Psoas muscle (tissue), 8 donors: ENCODE measurements around the gene TIPIN. TPM values are rescaled to one million over a fixed set of nuclear protein-coding genes. Genes with fewer than 3 reads are reported as not detected.

Experiments used
- ATAC-seq, 4 donors: fragments of 200-7000 bp; cut with Tn5 transposase; one replicate each; pipeline ENCODE4 v1.9.1; 2020; ENCODE audit warnings: moderate library complexity in 3 of 4, mild to moderate bottlenecking in 2 of 4
- DNase-seq, 2 donors: peaks; one replicate each; pipeline ENCODE4 v3.0.0-alpha.2; 2020
- H3K27ac ChIP-seq: fragments of 200-600 bp; one replicate; pipeline ENCODE4 v1.8.0; 2022
- H3K27me3 ChIP-seq, 3 donors: fragments of 200-600 bp in 1 of 3; one replicate each; pipeline versions ENCODE4 v1.6.1 to v1.8.0; 2013 to 2022; ENCODE audit warnings: low read length in 2 of 3, mild to moderate bottlenecking in 2 of 3, moderate library complexity in 1 of 3; ENCODE audit not compliant: insufficient read depth in 3 of 3
- H3K36me3 ChIP-seq, 2 donors: fragments of 200-600 bp in 1 of 2; one replicate each; pipeline versions ENCODE4 v1.6.1 to v1.8.0; 2013 to 2022; ENCODE audit warnings: low read depth in 1 of 2, mild to moderate bottlenecking in 1 of 2, moderate library complexity in 1 of 2; ENCODE audit not compliant: insufficient read depth in 1 of 2
- H3K4me1 ChIP-seq: fragments of 200-600 bp; one replicate; pipeline ENCODE4 v1.8.0; 2022
- H3K4me3 ChIP-seq: fragments of 200-600 bp; one replicate; pipeline ENCODE4 v1.8.0; 2022; ENCODE audit warnings: mild to moderate bottlenecking
- H3K9me3 ChIP-seq: fragments of 200-600 bp; one replicate; pipeline ENCODE4 v1.8.0; 2022
- CTCF ChIP-seq: fragments of 200-600 bp; IDR thresholded peaks from one replicate; pipeline ENCODE4 v1.8.0; 2022; ENCODE audit warnings: antibody characterized with exemption
- WGBS, 3 donors: extraction: QIAGEN DNeasy Blood & Tissue Kit; methylation state at CpG; one replicate each; pipeline versions ENCODE4 v1.1.6 to v1.1.7; 2013; 5-methylcytosine and 5-hydroxymethylcytosine counted together
- intact Hi-C, 2 donors: fragments of 100-400 bp; cut with DNase I; formaldehyde crosslinking; loops; one replicate each; pipeline versions ENCODE4 v1.11.0 to v1.14.2; 2022
- polyA plus RNA-seq, 3 donors: library from polyadenylated mRNA; stranded (reverse); fragments of 200-250 nt; gene quantifications; one replicate each; pipeline ENCODE4 v1.2.3, GENCODE V29; 2013
- total RNA-seq, 4 donors: library from RNA; stranded (reverse); fragmentation: NEBNext Ultra II Directional in 2 of 4; extraction: Animal tissue kit (Norgen Biotek cat#: 25700) in 2 of 4; gene quantifications; one replicate each; pipeline versions ENCODE4 v1.2.1 to v1.2.4, GENCODE V29; 2021 to 2023
- donor health status: healthy with polysubstance abuse.
- donor health status: DM: no; HTN: no; CAD: no; lungs with moderate emphysema.
- donor health status: Bipolar disorder and iron deficiency.
- donor health status: healthy.
- donor health status: DM: yes; HTN: yes; CAD: no.
- donor health status: DM: no; HTN: no; CAD: no.
- donor health status: DM: no; HTN: no; CAD: no.
- donor health status: DM: yes; HTN: yes; CAD: no.

The TIPIN gene
- total and polyA plus RNA-seq, 7 donors = 3.1 to 7.5 (median 4.9) TPM

- no peak for DNase-seq
- H3K36me3 ChIP-seq = peaks cover 4 to 99% of the 10 kb centered on the region in 2 donors
- no peaks in the 10 kb centered on the region for H3K4me1 ChIP-seq
- TF ChIP-seq CTCF = no peak
- WGBS, 3 donors = 87 to 89% (median 88%) methylated on average over 11 of the region's 11 CpGs
- no peak overlapping the region for H3K27ac ChIP-seq
- H3K27me3 ChIP-seq = no peaks in the 10 kb centered on the region
- intact Hi-C loops = no loop called here
- H3K9me3 ChIP-seq = no peaks in the 10 kb centered on the region
- no peak overlapping the region for H3K4me3 ChIP-seq
- no peak for ATAC-seq
Measured at GRCh38 chr15:66326051-66326450, 30.4 kb downstream of the TIPIN start.

DNA sequence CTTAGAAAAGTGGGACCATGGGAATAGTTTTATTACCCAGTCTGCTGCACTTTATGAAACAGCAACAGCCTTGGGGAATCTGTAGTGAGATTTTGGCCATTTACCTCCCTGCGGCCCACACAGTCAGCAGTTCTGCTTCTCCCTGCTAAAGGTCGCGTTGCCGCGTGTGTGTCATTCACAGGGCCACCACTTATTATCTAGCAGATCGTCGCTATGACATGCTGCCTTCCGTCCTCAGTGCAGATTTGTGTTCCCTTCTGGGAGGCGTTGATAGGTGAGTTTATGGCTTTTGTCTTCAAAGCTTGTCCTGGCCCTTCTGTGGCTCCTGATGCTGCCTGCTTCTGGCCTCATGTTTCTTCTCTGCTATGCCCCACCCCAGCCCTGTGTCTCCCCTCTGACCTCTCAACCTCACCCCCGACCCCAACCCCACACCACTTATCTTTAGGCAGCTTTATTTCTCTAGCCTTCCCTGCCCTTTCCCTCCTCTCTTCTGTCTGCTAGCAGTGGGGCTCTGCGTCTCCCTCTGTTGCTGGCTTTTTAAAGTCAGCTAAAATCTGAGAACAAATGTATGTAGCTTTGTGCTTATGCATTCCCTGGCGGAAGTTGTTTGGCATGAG, 33.1 kb downstream of the TIPIN start:
- intact Hi-C loops = no loop called here
- no peak for DNase-seq
- ATAC-seq = no peak
- 74 to 82% (median 78%) methylated on average over 12 of the region's 12 CpGs for WGBS, 3 donors
- H3K27ac ChIP-seq = no peak overlapping the region
- no peak overlapping the region for H3K4me3 ChIP-seq
- H3K36me3 ChIP-seq = peaks cover 0 to 99% of the 10 kb centered on the region in 2 donors
- no peaks in the 10 kb centered on the region for H3K27me3 ChIP-seq
- no peak for TF ChIP-seq CTCF
- no peaks in the 10 kb centered on the region for H3K4me1 ChIP-seq
- no peaks in the 10 kb centered on the region for H3K9me3 ChIP-seq

DNA sequence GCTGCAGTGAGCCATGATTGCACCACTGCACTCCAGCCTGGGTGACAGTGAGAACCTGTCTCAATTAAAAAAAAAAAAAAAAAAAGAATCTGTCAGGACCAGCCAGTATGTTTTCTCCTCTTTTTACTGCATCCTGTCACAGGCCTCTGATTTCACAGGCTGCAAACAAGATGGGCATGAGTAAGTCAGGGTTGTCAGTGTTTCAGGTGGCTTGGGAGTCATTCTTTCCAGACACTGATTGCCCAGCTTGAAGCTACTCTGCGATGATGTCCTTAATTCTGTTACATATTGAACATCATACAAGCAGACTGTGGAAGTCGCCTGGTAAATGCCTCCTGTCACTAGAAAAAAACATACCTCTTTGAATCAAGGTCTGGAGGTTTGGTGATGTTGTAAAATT, 44.3 kb downstream of the TIPIN start:
- Histone ChIP-seq H3K27me3 (no peaks in the 10 kb centered on the region), H3K36me3 (peaks cover 4 to 99% of the 10 kb centered on the region in 2 donors), H3K4me1 (no peaks in the 10 kb centered on the region), H3K4me3 (no peak overlapping the region), H3K9me3 (no peaks in the 10 kb centered on the region), H3K27ac (no peak overlapping the region)
- 89 to 100% (median 95%) methylated on average over 2 of the region's 2 CpGs for WGBS, 3 donors
- no peak for DNase-seq
- ATAC-seq = no peak
- intact Hi-C loops = no loop called here
- TF ChIP-seq CTCF = no peak

GRCh38 chr15:66310786-66311185, 45.7 kb downstream of the TIPIN start:
- ATAC-seq (no peak), DNase-seq (no peak)
- Histone ChIP-seq H3K4me3 (no peak overlapping the region), H3K27ac (no peak overlapping the region), H3K27me3 (no peaks in the 10 kb centered on the region), H3K4me1 (no peaks in the 10 kb centered on the region), H3K36me3 (peaks cover 8 to 100% of the 10 kb centered on the region in 2 donors), H3K9me3 (no peaks in the 10 kb centered on the region)
- TF ChIP-seq CTCF = no peak
- intact Hi-C loops = no loop called here
- 82 to 92% (median 83%) methylated on average over 2 of the region's 2 CpGs for WGBS, 3 donors

DNA sequence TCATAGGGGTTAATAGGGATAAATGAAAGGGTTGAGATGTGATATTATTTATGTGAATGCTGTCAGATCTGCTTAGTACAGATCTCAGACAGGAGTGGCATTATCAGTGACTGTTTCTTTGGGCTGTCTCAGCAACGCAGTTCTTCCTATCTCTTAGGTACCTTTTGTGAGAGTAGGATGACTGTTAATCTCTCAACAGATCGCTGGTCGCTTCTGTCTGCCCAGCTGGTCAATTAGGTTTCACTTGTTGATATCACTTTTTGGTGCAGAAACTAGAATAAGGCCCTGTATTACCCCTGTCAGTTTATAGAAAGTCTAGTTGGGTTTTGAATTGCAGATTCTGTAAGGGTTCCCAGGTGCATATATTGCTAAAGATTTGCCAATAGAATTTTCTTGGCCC, 46.7 kb downstream of the TIPIN start:
- Histone ChIP-seq H3K27me3 (no peaks in the 10 kb centered on the region), H3K36me3 (peaks cover 8 to 97% of the 10 kb centered on the region in 2 donors), H3K27ac (no peak overlapping the region), H3K4me3 (no peak overlapping the region), H3K9me3 (no peaks in the 10 kb centered on the region), H3K4me1 (no peaks in the 10 kb centered on the region)
- no peak for ATAC-seq
- WGBS, 3 donors = 87 to 95% (median 87%) methylated on average over 3 of the region's 3 CpGs
- DNase-seq = no peak
- intact Hi-C loops = no loop called here
- no peak for TF ChIP-seq CTCF
